HepG2 (cell line): ENCODE results near the gene LIPE. TPM values are rescaled to one million over a fixed set of nuclear protein-coding genes. Genes with fewer than 3 reads are reported as not detected.

Experiments
- CREBL2 ChIP-seq: sonication (generic); formaldehyde crosslinking; IDR thresholded peaks from 2 replicates; pipeline ENCODE4 v1.8.1; 2023; ENCODE audit warnings: missing genetic modification reagents, mild to moderate bottlenecking, borderline replicate concordance
- DPF2 ChIP-seq: sonication (generic); formaldehyde crosslinking; IDR thresholded peaks from 2 replicates; pipeline ENCODE4 v1.4.0; 2020; ENCODE audit warnings: mild to moderate bottlenecking, low read depth, missing genetic modification reagents, borderline replicate concordance
- ELF3 ChIP-seq: IDR thresholded peaks from 2 replicates; pipeline ENCODE4 v1.6.1; 2016; ENCODE audit warnings: missing genetic modification reagents, missing compliant biosample characterization
- FOXO1 ChIP-seq: sonication (generic); formaldehyde crosslinking; IDR thresholded peaks from 2 replicates; pipeline ENCODE4 v1.4.0; 2020; ENCODE audit warnings: missing genetic modification reagents
- GATAD1 ChIP-seq: IDR thresholded peaks from 2 replicates; pipeline ENCODE4 v1.6.1; 2016; ENCODE audit warnings: missing genetic modification reagents, missing compliant biosample characterization
- HNRNPL ChIP-seq: fragments of 200-400 bp; formaldehyde crosslinking; IDR thresholded peaks from 2 replicates; pipeline ENCODE4 v1.6.1; 2017; ENCODE audit warnings: mild to moderate bottlenecking, low read depth, low read length
- KAT2B ChIP-seq: fragments of 150-350 bp; IDR thresholded peaks from 2 replicates; pipeline ENCODE4 v1.6.1; 2014; ENCODE audit warnings: low read depth, low read length, borderline replicate concordance
- KDM1A ChIP-seq: IDR thresholded peaks from 2 replicates; pipeline ENCODE4 v1.6.1; 2016; ENCODE audit warnings: missing compliant biosample characterization
- KLF11 ChIP-seq: IDR thresholded peaks from 2 replicates; pipeline ENCODE4 v1.6.1; 2016; ENCODE audit warnings: missing compliant biosample characterization
- MEIS2 ChIP-seq: sonication (generic); formaldehyde crosslinking; IDR thresholded peaks from 2 replicates; pipeline ENCODE4 v1.9.0; 2021; ENCODE audit warnings: mild to moderate bottlenecking, missing genetic modification reagents
- MIER3 ChIP-seq: IDR thresholded peaks from 2 replicates; pipeline ENCODE4 v1.6.1; 2016; ENCODE audit warnings: missing compliant biosample characterization, borderline replicate concordance
- MXD4 ChIP-seq: IDR thresholded peaks from 2 replicates; pipeline ENCODE4 v1.6.1; 2016; ENCODE audit warnings: mild to moderate bottlenecking, missing biosample characterization, missing genetic modification reagents
- ZNF280B ChIP-seq: sonication (generic); formaldehyde crosslinking; IDR thresholded peaks from 2 replicates; pipeline ENCODE4 v1.5.0; 2020; ENCODE audit warnings: missing genetic modification reagents, mild to moderate bottlenecking, borderline replicate concordance
- ZNF331 ChIP-seq: sonication (generic); formaldehyde crosslinking; IDR thresholded peaks from 2 replicates; pipeline ENCODE4 v1.4.0; 2020; ENCODE audit warnings: missing genetic modification reagents
- ZNF343 ChIP-seq: sonication (generic); formaldehyde crosslinking; IDR thresholded peaks from 2 replicates; pipeline ENCODE4 v1.4.0; 2020; ENCODE audit warnings: mild to moderate bottlenecking, missing genetic modification reagents
- ZNF383 ChIP-seq: sonication (generic); formaldehyde crosslinking; IDR thresholded peaks from 2 replicates; pipeline ENCODE4 v1.4.0; 2020; ENCODE audit warnings: missing genetic modification reagents, mild to moderate bottlenecking, borderline replicate concordance
- ZNF713 ChIP-seq: sonication (generic); formaldehyde crosslinking; IDR thresholded peaks from 2 replicates; pipeline ENCODE4 v1.4.0; 2020; ENCODE audit warnings: mild to moderate bottlenecking, missing genetic modification reagents
- ZZZ3 ChIP-seq: sonication (generic); formaldehyde crosslinking; IDR thresholded peaks from 2 replicates; pipeline ENCODE4 v1.4.0; 2020; ENCODE audit warnings: missing genetic modification reagents, mild to moderate bottlenecking, borderline replicate concordance
- polyA plus RNA-seq, 8 experiments: library from polyadenylated mRNA; depleted of rRNA in 3 of 8; stranded (reverse) in 7 of 8; unstranded in 1 of 8; fragments of >200 nt; fragmentation: Illumina TruSeq in 4 of 8; extraction: Trizol in 4 of 8; gene quantifications; 2 replicates each; pipeline versions ENCODE4 v1.2.1 to v1.2.3, GENCODE V29; 2011 to 2016; ENCODE audit warnings: low read depth in 4 of 8, missing spikeins in 1 of 8, mixed read lengths in 1 of 8; ENCODE audit not compliant: insufficient read depth in 1 of 8
- total RNA-seq, 5 experiments: library from RNA; depleted of rRNA; stranded (reverse); fragments of >200 nt; fragmentation: Illumina TruSeq; extraction: Trizol; gene quantifications; 2 replicates each; pipeline ENCODE4 v1.2.3, GENCODE V29; 2016; ENCODE audit warnings: low read depth in 1 of 5
- TF ChIP-seq, protein P1 (sequence below): IDR thresholded peaks from 2 replicates; pipeline ENCODE4 v1.4.0; 2020; ENCODE audit warnings: mild to moderate bottlenecking, missing genetic modification reagents
- TF ChIP-seq, protein P2 (sequence below): sonication (generic); formaldehyde crosslinking; IDR thresholded peaks from 2 replicates; pipeline ENCODE4 v1.8.1; 2022; ENCODE audit warnings: mild to moderate bottlenecking, missing genetic modification reagents
- TF ChIP-seq, protein P3 (sequence below): sonication (generic); formaldehyde crosslinking; IDR thresholded peaks from 2 replicates; pipeline ENCODE4 v1.5.1; 2020; ENCODE audit warnings: mild to moderate bottlenecking, moderate library complexity, missing genetic modification reagents

The LIPE gene
- total and polyA plus RNA-seq, 2 of the 13 experiments (the other 11 are each of a cell fraction or from before 2014, with no cell fraction given) = not detected

- TF ChIP-seq, protein P1, sequence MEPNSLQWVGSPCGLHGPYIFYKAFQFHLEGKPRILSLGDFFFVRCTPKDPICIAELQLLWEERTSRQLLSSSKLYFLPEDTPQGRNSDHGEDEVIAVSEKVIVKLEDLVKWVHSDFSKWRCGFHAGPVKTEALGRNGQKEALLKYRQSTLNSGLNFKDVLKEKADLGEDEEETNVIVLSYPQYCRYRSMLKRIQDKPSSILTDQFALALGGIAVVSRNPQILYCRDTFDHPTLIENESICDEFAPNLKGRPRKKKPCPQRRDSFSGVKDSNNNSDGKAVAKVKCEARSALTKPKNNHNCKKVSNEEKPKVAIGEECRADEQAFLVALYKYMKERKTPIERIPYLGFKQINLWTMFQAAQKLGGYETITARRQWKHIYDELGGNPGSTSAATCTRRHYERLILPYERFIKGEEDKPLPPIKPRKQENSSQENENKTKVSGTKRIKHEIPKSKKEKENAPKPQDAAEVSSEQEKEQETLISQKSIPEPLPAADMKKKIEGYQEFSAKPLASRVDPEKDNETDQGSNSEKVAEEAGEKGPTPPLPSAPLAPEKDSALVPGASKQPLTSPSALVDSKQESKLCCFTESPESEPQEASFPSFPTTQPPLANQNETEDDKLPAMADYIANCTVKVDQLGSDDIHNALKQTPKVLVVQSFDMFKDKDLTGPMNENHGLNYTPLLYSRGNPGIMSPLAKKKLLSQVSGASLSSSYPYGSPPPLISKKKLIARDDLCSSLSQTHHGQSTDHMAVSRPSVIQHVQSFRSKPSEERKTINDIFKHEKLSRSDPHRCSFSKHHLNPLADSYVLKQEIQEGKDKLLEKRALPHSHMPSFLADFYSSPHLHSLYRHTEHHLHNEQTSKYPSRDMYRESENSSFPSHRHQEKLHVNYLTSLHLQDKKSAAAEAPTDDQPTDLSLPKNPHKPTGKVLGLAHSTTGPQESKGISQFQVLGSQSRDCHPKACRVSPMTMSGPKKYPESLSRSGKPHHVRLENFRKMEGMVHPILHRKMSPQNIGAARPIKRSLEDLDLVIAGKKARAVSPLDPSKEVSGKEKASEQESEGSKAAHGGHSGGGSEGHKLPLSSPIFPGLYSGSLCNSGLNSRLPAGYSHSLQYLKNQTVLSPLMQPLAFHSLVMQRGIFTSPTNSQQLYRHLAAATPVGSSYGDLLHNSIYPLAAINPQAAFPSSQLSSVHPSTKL = peak; percentile 94
- TF ChIP-seq ZNF713 (CRISPR knock-in tag) (no peak), KLF11 (CRISPR knock-in tag) (0 out of 2 replicates have a peak, but pooled peaks have one; percentile 31), GATAD1 (peak; percentile 82), ZZZ3 (CRISPR knock-in tag) (0 out of 2 replicates have a peak, but pooled peaks have one; percentile 42), ZNF280B (CRISPR knock-in tag) (no peak), KAT2B (no peak), ZNF383 (CRISPR knock-in tag) (no peak), FOXO1 (CRISPR knock-in tag) (peak; percentile 59), ELF3 (peak; percentile 98), CREBL2 (CRISPR knock-in tag) (no peak), MXD4 (CRISPR knock-in tag) (peak; percentile 76; the same call in 1 of the 2 replicates), DPF2 (CRISPR knock-in tag) (peak; percentile 89), HNRNPL (no peak), ZNF331 (CRISPR knock-in tag) (peak; percentile 90), KDM1A (0 out of 2 replicates have a peak, but pooled peaks have one; percentile 19), ZNF343 (CRISPR knock-in tag) (0 out of 2 replicates have a peak, but pooled peaks have one; percentile 55), MIER3 (CRISPR knock-in tag) (peak; percentile 96; the same call in 1 of the 2 replicates), MEIS2 (CRISPR knock-in tag) (peak; percentile 99)
- TF ChIP-seq, protein P2, sequence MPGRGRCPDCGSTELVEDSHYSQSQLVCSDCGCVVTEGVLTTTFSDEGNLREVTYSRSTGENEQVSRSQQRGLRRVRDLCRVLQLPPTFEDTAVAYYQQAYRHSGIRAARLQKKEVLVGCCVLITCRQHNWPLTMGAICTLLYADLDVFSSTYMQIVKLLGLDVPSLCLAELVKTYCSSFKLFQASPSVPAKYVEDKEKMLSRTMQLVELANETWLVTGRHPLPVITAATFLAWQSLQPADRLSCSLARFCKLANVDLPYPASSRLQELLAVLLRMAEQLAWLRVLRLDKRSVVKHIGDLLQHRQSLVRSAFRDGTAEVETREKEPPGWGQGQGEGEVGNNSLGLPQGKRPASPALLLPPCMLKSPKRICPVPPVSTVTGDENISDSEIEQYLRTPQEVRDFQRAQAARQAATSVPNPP (CRISPR knock-in tag) = 0 out of 2 replicates have a peak, but pooled peaks have one; percentile 39
- TF ChIP-seq, protein P3, sequence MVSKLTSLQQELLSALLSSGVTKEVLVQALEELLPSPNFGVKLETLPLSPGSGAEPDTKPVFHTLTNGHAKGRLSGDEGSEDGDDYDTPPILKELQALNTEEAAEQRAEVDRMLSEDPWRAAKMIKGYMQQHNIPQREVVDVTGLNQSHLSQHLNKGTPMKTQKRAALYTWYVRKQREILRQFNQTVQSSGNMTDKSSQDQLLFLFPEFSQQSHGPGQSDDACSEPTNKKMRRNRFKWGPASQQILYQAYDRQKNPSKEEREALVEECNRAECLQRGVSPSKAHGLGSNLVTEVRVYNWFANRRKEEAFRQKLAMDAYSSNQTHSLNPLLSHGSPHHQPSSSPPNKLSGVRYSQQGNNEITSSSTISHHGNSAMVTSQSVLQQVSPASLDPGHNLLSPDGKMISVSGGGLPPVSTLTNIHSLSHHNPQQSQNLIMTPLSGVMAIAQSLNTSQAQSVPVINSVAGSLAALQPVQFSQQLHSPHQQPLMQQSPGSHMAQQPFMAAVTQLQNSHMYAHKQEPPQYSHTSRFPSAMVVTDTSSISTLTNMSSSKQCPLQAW (CRISPR knock-in tag) = peak; percentile 94
Observed at GRCh38 chr19:42450314-42450934, 23.2 kb upstream of the LIPE start (continued).
